Activated CD4-positive, alpha-beta T cell treated with anti-CD3 and anti-CD28 coated beads, Interleukin-2, Interleukin-4, amounts not matched to agents 100 ng/mL and 50 ng/mL, durations not matched to agents 16 hours and 8 hours (primary cell): ENCODE results near the gene EMILIN2.
"Not testable (repeated sequence)": the region's sequence is repeated elsewhere in the genome, so short reads cannot be mapped to it uniquely, and the experiment has no call there.

Experiments
- DNase-seq: peaks from one replicate; pipeline ENCODE4 v3.0.0-alpha.2; 2020; ENCODE audit warnings: low spot score

EMILIN2 gene

GRCh38 chr18:2846636-2847316 lies at the start of gene EMILIN2:
Gene EMILIN2, plus strand, starts transcription at chr18:2847006. Its CDS starts 183 bp downstream, at chr18:2847189.
- DNase-seq, result no peak

GRCh38 chr18:2797951-2798350 lies 48.9 kb upstream of the EMILIN2 start:
- no peak for DNase-seq

DNA sequence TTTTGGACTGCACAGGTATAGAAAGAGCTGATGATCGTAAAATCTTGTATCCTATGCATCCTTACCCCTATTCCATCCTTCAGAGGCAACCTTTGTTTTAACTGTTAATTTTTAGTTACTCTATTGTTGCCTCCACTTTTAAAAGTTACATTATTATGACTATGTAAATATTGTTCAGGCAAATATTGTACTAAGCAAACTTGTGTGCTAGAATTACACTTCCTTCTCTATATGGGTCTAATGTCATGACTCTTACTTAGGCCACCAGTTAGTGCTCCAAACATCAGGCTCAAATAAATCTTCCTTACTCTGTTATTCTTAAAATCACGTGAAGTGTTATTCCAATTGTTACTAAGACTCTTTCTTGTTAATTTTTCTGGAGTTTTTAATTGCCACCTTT lies 47.4 kb upstream of the EMILIN2 start:
- no peak for DNase-seq

GRCh38 chr18:2805970-2806943 lies 40.5 kb upstream of the EMILIN2 start:
- DNase-seq, result no peak

GRCh38 chr18:2808640-2809039 lies 38.2 kb upstream of the EMILIN2 start:
- DNase-seq, result not testable (repeated sequence)

DNA sequence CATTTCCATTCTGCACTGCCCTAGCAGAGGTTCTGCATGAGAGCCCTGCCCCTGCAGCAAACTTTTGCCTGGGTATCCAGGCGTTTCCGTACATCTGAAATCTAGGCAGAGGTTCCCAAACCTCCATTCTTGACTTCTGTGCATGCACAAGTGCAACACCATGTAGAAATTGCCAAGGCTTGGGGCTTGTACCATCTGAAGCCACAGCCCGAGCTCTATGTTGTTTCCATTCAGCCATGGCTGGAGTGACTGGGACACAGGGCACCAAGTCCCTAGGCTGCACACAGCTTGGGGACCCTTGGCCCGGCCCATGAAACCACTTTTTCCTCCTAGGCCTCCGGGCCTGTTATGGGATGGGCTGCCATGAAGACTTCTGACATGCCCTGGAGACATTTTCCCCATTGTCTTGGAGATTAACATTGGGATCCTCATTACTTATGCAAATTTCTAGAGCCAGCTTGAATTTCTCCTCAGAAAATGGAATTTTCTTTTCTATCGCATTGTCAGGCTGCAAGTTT lies 37.1 kb upstream of the EMILIN2 start:
- DNase-seq, result not testable (repeated sequence)

DNA sequence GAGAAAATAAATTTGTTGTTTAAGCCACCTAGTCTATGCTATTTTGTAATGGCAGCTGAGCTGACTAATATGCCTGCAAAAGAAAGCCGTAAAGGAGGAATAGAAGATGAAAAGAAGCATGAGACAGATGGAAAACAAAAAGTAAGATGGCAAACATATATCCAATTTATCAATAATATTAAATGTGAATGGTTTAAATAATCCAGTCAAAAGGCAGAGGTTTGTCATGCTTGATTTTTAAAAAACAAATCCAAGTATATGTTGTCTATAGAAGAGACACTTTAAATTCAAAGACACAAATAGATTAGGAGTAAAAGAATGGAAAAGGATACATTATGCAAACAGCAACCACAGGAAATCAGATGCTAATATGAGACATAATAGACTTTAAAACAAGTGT lies 35.4 kb upstream of the EMILIN2 start:
- DNase-seq, result no peak

GRCh38 chr18:2814928-2815327 lies 31.9 kb upstream of the EMILIN2 start:
- no peak for DNase-seq

DNA sequence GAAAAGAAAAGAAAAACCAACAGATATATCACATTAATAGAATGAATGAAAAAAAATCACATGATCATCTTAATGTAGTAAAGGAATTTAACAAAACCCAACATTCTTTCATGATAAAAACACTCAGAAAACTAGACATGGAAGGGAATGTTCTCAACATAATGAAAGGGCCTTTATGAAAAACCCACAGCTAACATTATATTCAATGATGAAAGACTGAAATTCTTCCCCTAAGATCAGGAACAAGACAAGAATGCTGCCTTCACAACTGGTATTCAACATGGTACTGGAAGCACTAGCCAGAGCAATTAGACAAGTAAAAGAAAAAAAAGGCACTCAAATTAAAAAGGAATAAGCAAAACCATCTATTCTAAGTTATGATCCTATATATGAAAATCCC lies 28.5 kb upstream of the EMILIN2 start:
- DNase-seq, result no peak

DNA sequence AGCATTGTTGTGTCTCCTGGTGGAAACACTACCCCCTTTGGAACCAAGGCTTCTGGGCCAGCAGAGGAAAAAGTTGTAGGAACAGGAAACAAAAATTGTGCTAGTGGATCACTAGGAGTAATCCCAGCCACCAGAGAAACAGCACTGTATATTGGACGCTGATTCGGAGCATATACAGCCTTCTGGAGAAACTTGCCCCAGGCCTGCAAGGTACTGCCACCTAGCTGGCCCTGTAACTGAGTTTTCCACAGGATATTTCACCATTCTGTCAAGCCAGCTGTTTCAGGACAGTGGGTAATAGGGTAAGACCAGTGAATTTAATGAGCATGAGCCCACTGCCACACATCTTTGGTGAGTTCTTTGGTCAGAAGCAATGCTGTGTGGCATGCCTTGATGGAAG lies 25.1 kb upstream of the EMILIN2 start:
- DNase-seq, result no peak

DNA sequence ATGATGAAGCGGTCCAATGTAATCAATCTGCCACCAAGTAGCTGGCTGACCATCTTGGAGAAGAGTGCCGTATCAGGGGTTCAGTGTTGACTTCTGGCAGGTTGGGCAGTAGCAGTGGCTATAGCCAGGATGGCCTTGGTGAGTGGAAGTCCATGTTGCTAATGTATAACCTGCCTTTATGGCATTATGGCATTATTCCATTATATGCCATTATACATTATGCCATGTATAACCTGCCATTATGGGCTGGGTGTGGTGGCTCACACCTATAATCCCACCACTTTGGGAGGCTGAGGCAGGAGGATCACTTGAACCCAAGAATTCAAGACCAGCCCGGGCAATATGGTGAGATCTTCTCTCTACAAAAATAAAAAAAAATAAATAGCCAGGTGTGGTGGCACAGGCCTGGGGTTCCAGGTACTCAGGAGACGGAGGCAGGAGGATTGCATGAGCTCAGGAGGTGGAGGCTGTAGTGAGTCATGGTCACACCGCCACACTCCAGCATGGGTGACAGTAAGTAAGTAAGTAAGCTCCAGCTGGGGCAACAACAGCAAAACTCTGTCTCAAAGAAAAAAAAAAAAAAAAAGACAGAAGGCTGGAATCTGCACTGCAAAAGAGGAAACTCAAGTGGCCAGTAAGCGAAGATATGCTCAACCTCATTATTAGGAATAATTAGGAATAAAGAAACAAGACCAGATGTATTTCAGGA lies 24.4 kb upstream of the EMILIN2 start:
- DNase-seq, result no peak

- DNase-seq, result no peak
Measured at GRCh38 chr18:2823202-2823601, 23.6 kb upstream of the EMILIN2 start.

DNA sequence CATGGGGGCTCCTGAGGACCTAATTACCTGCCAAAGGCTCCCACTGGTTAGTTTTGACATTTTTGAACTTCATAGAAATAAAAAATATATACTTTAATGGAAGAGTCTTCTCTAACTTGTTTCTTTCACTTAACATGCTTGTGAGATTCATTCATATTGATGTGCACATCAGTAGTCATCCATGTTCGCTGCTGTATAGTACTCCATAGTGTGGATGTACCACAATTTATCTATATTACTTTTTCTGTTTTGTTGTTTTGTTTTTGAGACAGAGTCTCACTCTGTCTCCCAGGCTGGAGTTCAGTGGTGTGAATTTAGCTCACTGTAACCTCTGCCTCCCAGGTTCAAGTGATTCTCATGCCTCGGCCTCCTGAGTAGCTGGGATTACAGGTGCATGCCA lies 22.8 kb upstream of the EMILIN2 start:
- no peak for DNase-seq

GRCh38 chr18:2824865-2825264 lies 21.9 kb upstream of the EMILIN2 start:
- DNase-seq, result no peak

DNA sequence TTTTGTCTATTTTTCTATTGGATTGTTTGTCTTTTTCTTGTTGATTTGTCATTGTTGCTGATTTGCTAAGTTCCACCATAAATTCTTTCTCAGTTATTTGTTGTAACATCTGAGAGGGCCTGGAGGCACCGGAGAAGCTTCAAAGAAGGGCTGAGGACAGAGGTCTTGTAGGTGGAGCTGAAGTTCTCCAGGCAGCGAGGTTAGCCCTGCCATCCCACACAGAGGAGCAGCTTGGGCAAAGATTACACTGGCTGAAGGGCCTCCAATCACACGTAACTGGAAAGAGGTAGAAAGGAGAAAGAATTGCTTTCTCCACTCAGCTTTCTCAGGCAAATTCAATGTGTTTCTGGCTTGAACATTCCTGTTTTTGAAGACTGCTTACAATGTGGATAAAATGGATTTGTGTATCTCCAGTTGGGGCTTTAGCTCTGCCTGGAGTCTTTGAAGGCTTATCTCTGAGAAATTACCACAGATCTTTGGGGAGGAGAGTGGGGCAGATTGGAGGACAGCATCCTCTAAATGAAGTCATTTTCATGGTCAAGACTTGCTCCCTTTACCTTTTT lies 21.1 kb upstream of the EMILIN2 start:
- DNase-seq, result no peak

- DNase-seq, result no peak
Measured at GRCh38 chr18:2826581-2826980, 20.2 kb upstream of the EMILIN2 start.

DNA sequence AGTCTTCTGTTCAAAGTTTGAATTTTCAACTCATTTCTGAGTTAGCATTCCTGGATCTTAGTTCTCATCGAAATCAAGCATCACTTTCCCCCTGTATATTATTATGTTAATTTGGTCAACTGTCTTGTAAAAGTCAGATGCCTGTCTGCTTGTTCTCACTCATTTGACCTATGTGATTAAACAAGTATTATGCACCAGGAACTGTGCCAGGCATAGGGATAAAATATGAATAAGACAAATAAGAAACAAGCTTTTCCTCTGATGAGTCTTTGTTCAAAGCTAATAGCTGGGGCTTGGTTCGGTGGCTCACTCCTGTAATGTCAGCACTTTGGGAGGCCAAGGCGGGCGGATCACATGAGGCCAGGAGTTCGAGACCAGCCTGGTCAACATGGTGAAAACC lies 19.7 kb upstream of the EMILIN2 start:
- DNase-seq, result no peak

DNA sequence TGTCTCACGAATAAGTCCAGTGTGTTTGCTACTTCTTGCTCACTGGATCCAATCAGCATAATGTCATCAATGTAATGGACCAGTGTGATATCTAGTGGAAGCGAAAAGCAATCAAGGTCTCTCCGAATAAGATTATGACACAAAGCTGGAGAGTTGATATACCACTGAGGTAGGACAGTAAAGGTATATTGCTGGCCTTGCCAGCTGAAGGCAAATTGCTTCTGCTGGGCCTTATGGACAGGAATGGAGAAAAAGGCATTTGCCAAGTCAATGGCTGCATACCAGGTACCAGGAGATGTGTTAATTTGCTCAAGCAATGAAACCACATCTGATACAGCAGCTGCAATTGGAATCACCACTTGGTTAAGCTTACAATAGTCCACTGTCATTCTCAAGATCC lies 10.7 kb upstream of the EMILIN2 start:
- not testable (repeated sequence) for DNase-seq

DNA sequence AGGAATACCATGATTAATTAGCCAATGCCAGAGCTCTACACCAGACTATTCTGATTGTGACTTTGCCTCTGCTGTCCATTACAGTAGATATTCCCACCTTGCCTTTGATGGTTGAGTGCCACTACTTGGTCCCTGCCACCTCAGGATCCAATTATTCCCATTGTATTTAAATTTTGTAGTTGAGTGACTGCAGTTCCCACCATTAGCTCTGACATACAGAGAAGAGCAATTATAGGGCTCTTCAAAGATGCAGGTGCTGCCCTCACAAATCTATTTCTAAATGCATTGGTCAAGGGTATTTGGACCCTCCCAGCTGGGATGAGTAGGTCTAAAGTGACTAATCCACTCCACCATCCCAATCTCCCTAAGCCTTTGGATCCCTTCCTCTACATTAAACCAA lies 9.5 kb upstream of the EMILIN2 start:
- not testable (repeated sequence) for DNase-seq

DNA sequence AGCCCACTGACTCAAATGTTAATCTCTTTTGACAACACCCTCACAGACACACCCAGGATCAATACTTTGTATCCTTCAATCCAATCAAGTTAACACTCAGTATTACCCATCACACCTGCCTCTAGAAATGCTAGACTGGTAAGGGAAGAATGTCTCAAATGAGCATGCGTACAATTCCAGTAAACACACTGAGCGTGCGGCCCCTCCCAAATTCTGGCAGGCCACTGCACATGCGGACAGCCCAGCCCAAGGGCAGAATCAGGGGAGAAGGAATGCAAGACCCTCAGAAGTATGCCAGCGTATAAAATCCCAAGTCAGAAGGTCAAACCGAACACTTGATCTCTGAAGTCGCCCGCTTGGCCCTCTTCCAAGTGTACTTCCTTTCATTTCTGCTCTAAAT lies 7.6 kb upstream of the EMILIN2 start:
- DNase-seq, result no peak

- DNase-seq, result no peak
Measured at GRCh38 chr18:2840521-2840920, 6.3 kb upstream of the EMILIN2 start.

- DNase-seq, result no peak
Measured at GRCh38 chr18:2843146-2843545, 3.7 kb upstream of the EMILIN2 start.
